HepG2 (cell line): ENCODE results near the gene GATC. TPM values are rescaled to one million over a fixed set of nuclear protein-coding genes. Genes with fewer than 3 reads are reported as not detected.
A peak's percentile ranks its signal among the peaks of the same experiment; 100 is the strongest.

Source experiments
- HIVEP1 ChIP-seq: sonication (generic); formaldehyde crosslinking; IDR thresholded peaks from 2 replicates; pipeline ENCODE4 v1.4.0; 2020; ENCODE audit warnings: mild to moderate bottlenecking, missing genetic modification reagents
- ISX ChIP-seq: sonication (generic); formaldehyde crosslinking; conservative IDR thresholded peaks from 2 replicates; pipeline ENCODE4 v1.5.0; 2020; ENCODE audit warnings: missing genetic modification reagents
- NCOR1 ChIP-seq: fragments of 200-600 bp; sonication (generic); IDR thresholded peaks from 2 replicates; pipeline ENCODE4 v1.7.0; 2017; ENCODE audit warnings: antibody characterized with exemption, low read length, borderline replicate concordance
- PRMT3 ChIP-seq: sonication (generic); formaldehyde crosslinking; IDR thresholded peaks from 2 replicates; pipeline ENCODE4 v1.8.1; 2022; ENCODE audit warnings: low read depth, mild to moderate bottlenecking, moderate library complexity, missing genetic modification reagents, borderline replicate concordance
- ZMYM2 ChIP-seq: sonication (generic); formaldehyde crosslinking; IDR thresholded peaks from 2 replicates; pipeline ENCODE4 v1.8.0; 2022; ENCODE audit warnings: mild to moderate bottlenecking, missing genetic modification reagents
- ZNF510 ChIP-seq: sonication (generic); formaldehyde crosslinking; IDR thresholded peaks from 2 replicates; pipeline ENCODE4 v1.4.0; 2020; ENCODE audit warnings: low read depth, mild to moderate bottlenecking, missing genetic modification reagents
- ZSCAN22 ChIP-seq: sonication (generic); formaldehyde crosslinking; IDR thresholded peaks from 2 replicates; pipeline ENCODE4 v1.4.0; 2020; ENCODE audit warnings: mild to moderate bottlenecking, missing genetic modification reagents
- polyA plus RNA-seq, 8 experiments: library from polyadenylated mRNA; depleted of rRNA in 3 of 8; stranded (reverse) in 7 of 8; unstranded in 1 of 8; fragments of >200 nt; fragmentation: Illumina TruSeq in 4 of 8; extraction: Trizol in 4 of 8; gene quantifications; 2 replicates each; pipeline versions ENCODE4 v1.2.1 to v1.2.3, GENCODE V29; 2011 to 2016; ENCODE audit warnings: low read depth in 4 of 8, missing spikeins in 1 of 8, mixed read lengths in 1 of 8; ENCODE audit not compliant: insufficient read depth in 1 of 8
- total RNA-seq, 5 experiments: library from RNA; depleted of rRNA; stranded (reverse); fragments of >200 nt; fragmentation: Illumina TruSeq; extraction: Trizol; gene quantifications; 2 replicates each; pipeline ENCODE4 v1.2.3, GENCODE V29; 2016; ENCODE audit warnings: low read depth in 1 of 5
- TF ChIP-seq, protein P1 (sequence below): IDR thresholded peaks from 2 replicates; pipeline ENCODE4 v1.6.1; 2012; ENCODE audit warnings: low read depth, low read length, improper control_type of control experiment
- TF ChIP-seq, protein P2 (sequence below): sonication (generic); formaldehyde crosslinking; IDR thresholded peaks from 2 replicates; pipeline ENCODE4 v1.4.0; 2020; ENCODE audit warnings: mild to moderate bottlenecking, missing genetic modification reagents
- TF ChIP-seq, protein P3 (sequence below): sonication (generic); formaldehyde crosslinking; IDR thresholded peaks from 2 replicates; pipeline ENCODE4 v1.4.0; 2020; ENCODE audit warnings: missing genetic modification reagents, mild to moderate bottlenecking, borderline replicate concordance
- TF ChIP-seq, protein P4 (sequence below): sonication (generic); formaldehyde crosslinking; IDR thresholded peaks from 2 replicates; pipeline ENCODE4 v1.5.1; 2020; ENCODE audit warnings: mild to moderate bottlenecking, missing genetic modification reagents, moderate library complexity
- TF ChIP-seq, protein P5 (sequence below): sonication (generic); formaldehyde crosslinking; IDR thresholded peaks from 2 replicates; pipeline ENCODE4 v1.5.1; 2020; ENCODE audit warnings: mild to moderate bottlenecking, missing genetic modification reagents, borderline replicate concordance
- TF ChIP-seq, protein P6 (sequence below): sonication (generic); formaldehyde crosslinking; IDR thresholded peaks from 2 replicates; pipeline ENCODE4 v1.4.0; 2020; ENCODE audit warnings: missing genetic modification reagents

The GATC gene
- total and polyA plus RNA-seq, 2 of the 13 experiments (the other 11 are each of a cell fraction or from before 2014, with no cell fraction given): 17.7 to 29.7 TPM

DNA sequence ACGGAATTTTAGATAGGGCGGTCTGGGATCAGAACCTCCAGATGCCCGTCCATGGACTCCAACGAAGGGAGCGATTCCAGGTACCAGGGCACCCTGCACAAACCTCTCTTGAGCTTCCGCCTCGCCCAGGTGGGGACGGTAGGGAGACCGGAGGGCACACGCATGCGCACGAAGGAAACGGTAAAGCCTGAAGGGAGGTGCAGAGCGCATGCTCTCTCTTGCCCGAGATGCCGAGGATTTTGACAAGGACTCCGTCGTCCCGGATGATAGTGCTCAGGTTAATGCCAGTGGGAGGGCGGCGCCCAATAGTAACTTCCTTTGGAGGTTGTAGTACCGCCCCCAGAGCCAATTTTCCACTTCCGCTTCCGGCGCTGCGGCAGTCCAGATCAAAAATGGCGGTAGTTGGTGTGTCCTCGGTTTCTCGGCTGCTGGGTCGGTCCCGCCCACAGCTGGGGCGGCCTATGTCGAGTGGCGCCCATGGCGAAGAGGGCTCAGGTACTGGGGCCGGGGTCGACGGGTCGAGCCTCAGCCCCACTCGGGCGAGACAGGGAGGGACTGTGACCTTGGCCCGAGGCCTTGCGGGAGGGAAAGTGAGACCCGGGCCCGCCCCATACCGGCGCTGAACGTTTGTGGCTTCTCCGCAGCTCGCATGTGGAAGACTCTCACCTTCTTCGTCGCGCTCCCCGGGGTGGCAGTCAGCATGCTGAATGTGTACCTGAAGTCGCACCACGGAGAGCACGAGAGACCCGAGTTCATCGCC is 8.3 kb upstream of the GATC start, which contains the start of gene COX6A1 (continued):
- TF ChIP-seq, protein P1, sequence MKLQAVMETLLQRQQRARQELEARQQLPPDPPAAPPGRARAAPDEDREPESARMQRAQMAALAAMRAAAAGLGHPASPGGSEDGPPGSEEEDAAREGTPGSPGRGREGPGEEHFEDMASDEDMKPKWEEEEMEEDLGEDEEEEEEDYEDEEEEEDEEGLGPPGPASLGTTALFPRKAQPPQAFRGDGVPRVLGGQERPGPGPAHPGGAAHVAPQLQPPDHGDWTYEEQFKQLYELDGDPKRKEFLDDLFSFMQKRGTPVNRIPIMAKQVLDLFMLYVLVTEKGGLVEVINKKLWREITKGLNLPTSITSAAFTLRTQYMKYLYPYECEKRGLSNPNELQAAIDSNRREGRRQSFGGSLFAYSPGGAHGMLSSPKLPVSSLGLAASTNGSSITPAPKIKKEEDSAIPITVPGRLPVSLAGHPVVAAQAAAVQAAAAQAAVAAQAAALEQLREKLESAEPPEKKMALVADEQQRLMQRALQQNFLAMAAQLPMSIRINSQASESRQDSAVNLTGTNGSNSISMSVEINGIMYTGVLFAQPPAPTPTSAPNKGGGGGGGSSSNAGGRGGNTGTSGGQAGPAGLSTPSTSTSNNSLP: no peak
- no peak for TF ChIP-seq ZSCAN22
- TF ChIP-seq ZNF510 (CRISPR knock-in tag): no peak
- TF ChIP-seq, protein P2, sequence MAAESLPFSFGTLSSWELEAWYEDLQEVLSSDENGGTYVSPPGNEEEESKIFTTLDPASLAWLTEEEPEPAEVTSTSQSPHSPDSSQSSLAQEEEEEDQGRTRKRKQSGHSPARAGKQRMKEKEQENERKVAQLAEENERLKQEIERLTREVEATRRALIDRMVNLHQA (CRISPR knock-in tag): no peak
- TF ChIP-seq, protein P3, sequence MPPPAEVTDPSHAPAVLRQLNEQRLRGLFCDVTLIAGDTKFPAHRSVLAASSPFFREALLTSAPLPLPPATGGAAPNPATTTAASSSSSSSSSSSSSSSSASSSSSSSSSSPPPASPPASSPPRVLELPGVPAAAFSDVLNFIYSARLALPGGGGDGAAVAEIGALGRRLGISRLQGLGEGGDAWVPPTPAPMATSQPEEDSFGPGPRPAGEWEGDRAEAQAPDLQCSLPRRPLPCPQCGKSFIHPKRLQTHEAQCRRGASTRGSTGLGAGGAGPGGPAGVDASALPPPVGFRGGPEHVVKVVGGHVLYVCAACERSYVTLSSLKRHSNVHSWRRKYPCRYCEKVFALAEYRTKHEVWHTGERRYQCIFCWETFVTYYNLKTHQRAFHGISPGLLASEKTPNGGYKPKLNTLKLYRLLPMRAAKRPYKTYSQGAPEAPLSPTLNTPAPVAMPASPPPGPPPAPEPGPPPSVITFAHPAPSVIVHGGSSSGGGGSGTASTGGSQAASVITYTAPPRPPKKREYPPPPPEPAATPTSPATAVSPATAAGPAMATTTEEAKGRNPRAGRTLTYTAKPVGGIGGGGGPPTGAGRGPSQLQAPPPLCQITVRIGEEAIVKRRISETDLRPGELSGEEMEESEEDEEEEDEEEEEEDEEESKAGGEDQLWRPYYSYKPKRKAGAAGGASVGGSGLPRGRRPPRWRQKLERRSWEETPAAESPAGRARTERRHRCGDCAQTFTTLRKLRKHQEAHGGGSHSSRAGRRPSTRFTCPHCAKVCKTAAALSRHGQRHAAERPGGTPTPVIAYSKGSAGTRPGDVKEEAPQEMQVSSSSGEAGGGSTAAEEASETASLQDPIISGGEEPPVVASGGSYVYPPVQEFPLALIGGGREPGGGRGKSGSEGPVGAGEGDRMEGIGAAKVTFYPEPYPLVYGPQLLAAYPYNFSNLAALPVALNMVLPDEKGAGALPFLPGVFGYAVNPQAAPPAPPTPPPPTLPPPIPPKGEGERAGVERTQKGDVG (CRISPR knock-in tag): 0 out of 2 replicates have a peak, but pooled peaks have one; percentile 50
- no peak for TF ChIP-seq ISX
- peak; percentile 68 for TF ChIP-seq HIVEP1 (CRISPR knock-in tag)
- TF ChIP-seq, protein P4, sequence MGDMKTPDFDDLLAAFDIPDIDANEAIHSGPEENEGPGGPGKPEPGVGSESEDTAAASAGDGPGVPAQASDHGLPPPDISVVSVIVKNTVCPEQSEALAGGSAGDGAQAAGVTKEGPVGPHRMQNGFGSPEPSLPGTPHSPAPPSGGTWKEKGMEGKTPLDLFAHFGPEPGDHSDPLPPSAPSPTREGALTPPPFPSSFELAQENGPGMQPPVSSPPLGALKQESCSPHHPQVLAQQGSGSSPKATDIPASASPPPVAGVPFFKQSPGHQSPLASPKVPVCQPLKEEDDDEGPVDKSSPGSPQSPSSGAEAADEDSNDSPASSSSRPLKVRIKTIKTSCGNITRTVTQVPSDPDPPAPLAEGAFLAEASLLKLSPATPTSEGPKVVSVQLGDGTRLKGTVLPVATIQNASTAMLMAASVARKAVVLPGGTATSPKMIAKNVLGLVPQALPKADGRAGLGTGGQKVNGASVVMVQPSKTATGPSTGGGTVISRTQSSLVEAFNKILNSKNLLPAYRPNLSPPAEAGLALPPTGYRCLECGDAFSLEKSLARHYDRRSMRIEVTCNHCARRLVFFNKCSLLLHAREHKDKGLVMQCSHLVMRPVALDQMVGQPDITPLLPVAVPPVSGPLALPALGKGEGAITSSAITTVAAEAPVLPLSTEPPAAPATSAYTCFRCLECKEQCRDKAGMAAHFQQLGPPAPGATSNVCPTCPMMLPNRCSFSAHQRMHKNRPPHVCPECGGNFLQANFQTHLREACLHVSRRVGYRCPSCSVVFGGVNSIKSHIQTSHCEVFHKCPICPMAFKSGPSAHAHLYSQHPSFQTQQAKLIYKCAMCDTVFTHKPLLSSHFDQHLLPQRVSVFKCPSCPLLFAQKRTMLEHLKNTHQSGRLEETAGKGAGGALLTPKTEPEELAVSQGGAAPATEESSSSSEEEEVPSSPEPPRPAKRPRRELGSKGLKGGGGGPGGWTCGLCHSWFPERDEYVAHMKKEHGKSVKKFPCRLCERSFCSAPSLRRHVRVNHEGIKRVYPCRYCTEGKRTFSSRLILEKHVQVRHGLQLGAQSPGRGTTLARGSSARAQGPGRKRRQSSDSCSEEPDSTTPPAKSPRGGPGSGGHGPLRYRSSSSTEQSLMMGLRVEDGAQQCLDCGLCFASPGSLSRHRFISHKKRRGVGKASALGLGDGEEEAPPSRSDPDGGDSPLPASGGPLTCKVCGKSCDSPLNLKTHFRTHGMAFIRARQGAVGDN (CRISPR knock-in tag): peak; percentile 85
- TF ChIP-seq, protein P5, sequence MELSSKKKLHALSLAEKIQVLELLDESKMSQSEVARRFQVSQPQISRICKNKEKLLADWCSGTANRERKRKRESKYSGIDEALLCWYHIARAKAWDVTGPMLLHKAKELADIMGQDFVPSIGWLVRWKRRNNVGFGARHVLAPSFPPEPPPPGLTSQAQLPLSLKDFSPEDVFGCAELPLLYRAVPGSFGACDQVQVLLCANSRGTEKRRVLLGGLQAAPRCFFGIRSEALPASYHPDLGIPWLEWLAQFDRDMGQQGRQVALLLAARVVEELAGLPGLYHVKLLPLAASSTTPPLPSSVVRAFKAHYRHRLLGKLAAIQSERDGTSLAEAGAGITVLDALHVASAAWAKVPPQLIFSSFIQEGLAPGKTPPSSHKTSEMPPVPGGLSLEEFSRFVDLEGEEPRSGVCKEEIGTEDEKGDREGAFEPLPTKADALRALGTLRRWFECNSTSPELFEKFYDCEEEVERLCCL (CRISPR knock-in tag): no peak
- no peak for TF ChIP-seq ZMYM2 (CRISPR knock-in tag)
- no peak for TF ChIP-seq PRMT3 (CRISPR knock-in tag)
- TF ChIP-seq NCOR1: no peak
- TF ChIP-seq, protein P6, sequence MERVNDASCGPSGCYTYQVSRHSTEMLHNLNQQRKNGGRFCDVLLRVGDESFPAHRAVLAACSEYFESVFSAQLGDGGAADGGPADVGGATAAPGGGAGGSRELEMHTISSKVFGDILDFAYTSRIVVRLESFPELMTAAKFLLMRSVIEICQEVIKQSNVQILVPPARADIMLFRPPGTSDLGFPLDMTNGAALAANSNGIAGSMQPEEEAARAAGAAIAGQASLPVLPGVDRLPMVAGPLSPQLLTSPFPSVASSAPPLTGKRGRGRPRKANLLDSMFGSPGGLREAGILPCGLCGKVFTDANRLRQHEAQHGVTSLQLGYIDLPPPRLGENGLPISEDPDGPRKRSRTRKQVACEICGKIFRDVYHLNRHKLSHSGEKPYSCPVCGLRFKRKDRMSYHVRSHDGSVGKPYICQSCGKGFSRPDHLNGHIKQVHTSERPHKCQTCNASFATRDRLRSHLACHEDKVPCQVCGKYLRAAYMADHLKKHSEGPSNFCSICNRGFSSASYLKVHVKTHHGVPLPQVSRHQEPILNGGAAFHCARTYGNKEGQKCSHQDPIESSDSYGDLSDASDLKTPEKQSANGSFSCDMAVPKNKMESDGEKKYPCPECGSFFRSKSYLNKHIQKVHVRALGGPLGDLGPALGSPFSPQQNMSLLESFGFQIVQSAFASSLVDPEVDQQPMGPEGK: no peak; the same call in 1 of the 2 replicates
